ENCODE results near the gene DAP.

DAP gene

DNA sequence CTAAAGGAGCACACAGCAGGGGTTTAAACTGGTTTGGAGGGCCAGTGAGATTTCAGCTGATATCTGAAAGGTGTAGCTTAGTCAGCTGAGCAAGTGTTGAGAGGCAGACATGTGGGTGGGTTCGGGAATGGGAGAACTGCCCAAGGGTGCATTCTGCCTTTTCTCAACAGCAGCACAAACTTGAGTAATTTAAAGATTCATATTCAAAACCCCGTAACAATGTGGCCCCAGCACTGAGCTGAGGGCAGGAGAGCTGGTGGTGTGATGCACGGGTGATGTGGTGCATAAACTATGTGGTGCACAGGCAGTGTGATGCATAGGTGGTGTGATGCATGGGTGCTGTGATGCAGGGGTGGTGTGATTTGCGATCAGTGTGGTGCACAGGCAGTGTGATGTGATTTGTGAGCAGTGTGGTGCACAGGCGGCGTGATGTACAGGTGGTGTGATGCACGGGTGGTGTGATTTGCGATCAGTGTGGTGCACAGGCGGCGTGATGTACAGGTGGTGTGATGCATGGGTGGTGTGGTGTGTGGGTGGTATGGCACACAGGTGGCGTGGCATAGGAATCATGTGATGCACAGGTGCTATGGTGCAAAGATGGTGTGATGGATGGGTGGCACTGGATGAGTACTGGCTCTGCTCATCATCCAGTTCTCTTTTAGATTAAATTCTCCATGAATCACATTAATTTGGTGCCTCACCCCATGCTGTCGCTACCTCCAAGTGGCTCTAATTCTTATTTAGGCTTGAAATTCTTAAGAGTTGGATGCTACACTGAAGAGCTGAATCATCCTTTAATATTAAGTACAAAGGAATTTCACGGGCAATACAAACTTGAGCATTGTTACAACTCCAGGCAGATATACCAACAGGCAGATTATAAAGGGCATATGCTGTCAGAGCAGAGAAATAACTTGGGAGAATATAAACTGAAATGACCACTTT lies 53.6 kb downstream of the DAP start:
- Histone ChIP-seq H2BK15ac (replicated peaks; ENCODE audit: low read depth) (no peak overlapping the region), H3K23ac (ENCODE audit: low read length) (no peak overlapping the region), H3K79me2 (ENCODE audit: control insufficient read depth, insufficient read depth, low read length) (no peaks in the 10 kb centered on the region), H4K8ac (ENCODE audit: low read depth, low read length) (no peak overlapping the region), H3K4ac (ENCODE audit: low read depth, low read length) (no peak overlapping the region), H2AK5ac (ENCODE audit: low read length) (no peak overlapping the region), H4K5ac (ENCODE audit: low read length) (no peak overlapping the region), H3K9ac (ENCODE audit: low read length) (no peak overlapping the region), H3K36me3 (ENCODE audit: control insufficient read depth, insufficient read depth, low read length) (no peaks in the 10 kb centered on the region), H2BK5ac (ENCODE audit: low read length) (no peak overlapping the region), H3K56ac (ENCODE audit: low read length) (no peak overlapping the region), H2BK120ac (ENCODE audit: low read depth, low read length) (no peak overlapping the region), H3K79me1 (ENCODE audit: low read length) (no peaks in the 10 kb centered on the region), H3K18ac (ENCODE audit: low read length) (no peak overlapping the region), H3K27me3 (ENCODE audit: insufficient read depth, low read length, poor library complexity) (no peaks in the 10 kb centered on the region), H3K4me3 (ENCODE audit: low read length) (no peak overlapping the region), H3K4me2 (ENCODE audit: low read length) (no peak overlapping the region), H3K27ac (ENCODE audit: low read depth, low read length) (no peak overlapping the region), H3K4me1 (ENCODE audit: control insufficient read depth, low read depth, low read length) (peaks cover 7% of the 10 kb centered on the region)
- no CpG with 5 or more reads among the region's 13 CpGs for WGBS (ENCODE audit: extremely low coverage, insufficient coverage, low lambda C conversion rate)
- no peak for DNase-seq

DNA sequence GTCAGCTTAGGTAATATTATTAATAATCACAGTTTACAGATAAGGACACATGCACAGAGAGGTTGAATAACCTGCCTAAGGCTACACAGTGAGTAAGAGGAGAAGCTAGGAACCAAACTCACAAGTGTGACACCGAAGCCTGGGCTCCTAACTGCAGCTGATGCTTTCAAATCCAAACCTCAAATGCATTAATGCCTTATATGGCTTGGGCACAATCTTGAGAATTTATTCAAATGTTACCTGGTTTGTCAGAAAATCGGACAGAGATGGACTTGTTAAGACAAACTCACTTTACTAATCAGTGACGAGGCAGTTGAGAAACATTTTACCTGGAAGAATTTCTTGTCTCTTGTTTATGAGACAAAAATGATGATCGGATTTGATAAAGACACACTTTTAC lies 54.7 kb downstream of the DAP start:
- Histone ChIP-seq H2BK5ac (ENCODE audit: low read length) (no peak overlapping the region), H3K4me2 (ENCODE audit: low read length) (no peak overlapping the region), H3K9ac (ENCODE audit: low read length) (no peak overlapping the region), H3K36me3 (ENCODE audit: control insufficient read depth, insufficient read depth, low read length) (no peaks in the 10 kb centered on the region), H3K4ac (ENCODE audit: low read depth, low read length) (no peak overlapping the region), H3K56ac (ENCODE audit: low read length) (no peak overlapping the region), H4K5ac (ENCODE audit: low read length) (no peak overlapping the region), H3K27me3 (ENCODE audit: insufficient read depth, low read length, poor library complexity) (no peaks in the 10 kb centered on the region), H2BK120ac (ENCODE audit: low read depth, low read length) (no peak overlapping the region), H3K4me1 (ENCODE audit: control insufficient read depth, low read depth, low read length) (peaks cover 7% of the 10 kb centered on the region), H3K23ac (ENCODE audit: low read length) (no peak overlapping the region), H3K27ac (ENCODE audit: low read depth, low read length) (no peak overlapping the region), H3K4me3 (ENCODE audit: low read length) (no peak overlapping the region), H4K8ac (ENCODE audit: low read depth, low read length) (no peak overlapping the region), H3K18ac (ENCODE audit: low read length) (no peak overlapping the region), H3K79me1 (ENCODE audit: low read length) (no peaks in the 10 kb centered on the region), H2AK5ac (ENCODE audit: low read length) (no peak overlapping the region), H3K79me2 (ENCODE audit: control insufficient read depth, insufficient read depth, low read length) (no peaks in the 10 kb centered on the region), H2BK15ac (replicated peaks; ENCODE audit: low read depth) (no peak overlapping the region)
- no CpG with 5 or more reads among the region's 4 CpGs for WGBS (ENCODE audit: extremely low coverage, insufficient coverage, low lambda C conversion rate)
- no peak for DNase-seq

DNA sequence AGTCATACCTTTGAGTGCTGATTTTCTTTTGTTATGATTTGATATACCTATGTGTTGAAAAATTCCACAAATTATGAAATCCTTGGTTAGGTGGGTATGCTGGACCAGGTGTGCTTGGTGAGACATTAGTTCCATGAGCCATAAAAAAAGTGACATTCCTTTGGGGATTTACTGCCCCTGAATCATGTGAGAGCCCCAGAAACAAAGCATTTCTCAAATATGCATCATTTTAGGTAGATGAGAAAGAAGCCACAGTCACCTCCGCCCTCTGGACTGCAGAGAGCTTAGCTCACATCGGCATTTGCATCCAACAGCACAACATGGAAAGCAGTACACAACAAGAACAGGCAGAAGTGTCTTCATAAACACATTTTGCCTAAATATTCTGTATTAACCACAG lies 55.3 kb downstream of the DAP start:
- WGBS (ENCODE audit: extremely low coverage, insufficient coverage, low lambda C conversion rate) = no CpG with 5 or more reads among the region's 2 CpGs

GRCh38 chr5:10704949-10705621 lies 55.9 kb downstream of the DAP start:
- Histone ChIP-seq H2BK15ac (replicated peaks; ENCODE audit: low read depth) (no peak overlapping the region), H3K56ac (ENCODE audit: low read length) (no peak overlapping the region), H3K23ac (ENCODE audit: low read length) (no peak overlapping the region), H3K27me3 (ENCODE audit: insufficient read depth, low read length, poor library complexity) (no peaks in the 10 kb centered on the region), H3K4me1 (ENCODE audit: control insufficient read depth, low read depth, low read length) (peaks cover 7% of the 10 kb centered on the region), H4K8ac (ENCODE audit: low read depth, low read length) (no peak overlapping the region), H4K5ac (ENCODE audit: low read length) (no peak overlapping the region), H3K79me2 (ENCODE audit: control insufficient read depth, insufficient read depth, low read length) (no peaks in the 10 kb centered on the region), H3K4me2 (ENCODE audit: low read length) (no peak overlapping the region), H2BK5ac (ENCODE audit: low read length) (no peak overlapping the region), H3K4ac (ENCODE audit: low read depth, low read length) (no peak overlapping the region), H2AK5ac (ENCODE audit: low read length) (no peak overlapping the region), H3K79me1 (ENCODE audit: low read length) (no peaks in the 10 kb centered on the region), H3K9ac (ENCODE audit: low read length) (no peak overlapping the region), H3K36me3 (ENCODE audit: control insufficient read depth, insufficient read depth, low read length) (no peaks in the 10 kb centered on the region), H2BK120ac (ENCODE audit: low read depth, low read length) (no peak overlapping the region), H3K18ac (ENCODE audit: low read length) (no peak overlapping the region), H3K27ac (ENCODE audit: low read depth, low read length) (no peak overlapping the region), H3K4me3 (ENCODE audit: low read length) (no peak overlapping the region)
- no CpG with 5 or more reads among the region's 10 CpGs for WGBS (ENCODE audit: extremely low coverage, insufficient coverage, low lambda C conversion rate)
- peak; percentile 58 for DNase-seq

More for the DNA sequence above, 55.3 kb downstream of the DAP start:
- H2BK5ac ChIP-seq (ENCODE audit: low read length) = no peak overlapping the region
- H3K18ac ChIP-seq (ENCODE audit: low read length) = no peak overlapping the region
- H4K5ac ChIP-seq (ENCODE audit: low read length) = no peak overlapping the region
- H2BK120ac ChIP-seq (ENCODE audit: low read depth, low read length) = no peak overlapping the region
- no peak overlapping the region for H2AK5ac ChIP-seq (ENCODE audit: low read length)
- H3K4me2 ChIP-seq (ENCODE audit: low read length) = no peak overlapping the region
- H3K79me2 ChIP-seq (ENCODE audit: control insufficient read depth, insufficient read depth, low read length) = no peaks in the 10 kb centered on the region
- no peak overlapping the region for H3K9ac ChIP-seq (ENCODE audit: low read length)
- H4K8ac ChIP-seq (ENCODE audit: low read depth, low read length) = no peak overlapping the region
- no peak overlapping the region for H3K27ac ChIP-seq (ENCODE audit: low read depth, low read length)
- no peak overlapping the region for H2BK15ac ChIP-seq (replicated peaks; ENCODE audit: low read depth)
- no peaks in the 10 kb centered on the region for H3K36me3 ChIP-seq (ENCODE audit: control insufficient read depth, insufficient read depth, low read length)
- H3K4me1 ChIP-seq (ENCODE audit: control insufficient read depth, low read depth, low read length) = peaks cover 7% of the 10 kb centered on the region
- H3K56ac ChIP-seq (ENCODE audit: low read length) = no peak overlapping the region
- no peaks in the 10 kb centered on the region for H3K27me3 ChIP-seq (ENCODE audit: insufficient read depth, low read length, poor library complexity)
- H3K23ac ChIP-seq (ENCODE audit: low read length) = no peak overlapping the region
- H3K79me1 ChIP-seq (ENCODE audit: low read length) = no peaks in the 10 kb centered on the region
- DNase-seq = no peak
- no peak overlapping the region for H3K4me3 ChIP-seq (ENCODE audit: low read length)
- no peak overlapping the region for H3K4ac ChIP-seq (ENCODE audit: low read depth, low read length)

GRCh38 chr5:10703676-10704075 lies 57.4 kb downstream of the DAP start:
- Histone ChIP-seq H4K5ac (ENCODE audit: low read length) (no peak overlapping the region), H3K36me3 (ENCODE audit: control insufficient read depth, insufficient read depth, low read length) (no peaks in the 10 kb centered on the region), H3K27ac (ENCODE audit: low read depth, low read length) (no peak overlapping the region), H3K4me1 (ENCODE audit: control insufficient read depth, low read depth, low read length) (peaks cover 7% of the 10 kb centered on the region), H3K56ac (ENCODE audit: low read length) (no peak overlapping the region), H3K79me1 (ENCODE audit: low read length) (no peaks in the 10 kb centered on the region), H3K18ac (ENCODE audit: low read length) (no peak overlapping the region), H2BK5ac (ENCODE audit: low read length) (no peak overlapping the region), H4K8ac (ENCODE audit: low read depth, low read length) (no peak overlapping the region), H3K4me2 (ENCODE audit: low read length) (no peak overlapping the region), H3K4ac (ENCODE audit: low read depth, low read length) (no peak overlapping the region), H2BK120ac (ENCODE audit: low read depth, low read length) (no peak overlapping the region), H3K9ac (ENCODE audit: low read length) (no peak overlapping the region), H3K4me3 (ENCODE audit: low read length) (no peak overlapping the region), H3K23ac (ENCODE audit: low read length) (no peak overlapping the region), H3K79me2 (ENCODE audit: control insufficient read depth, insufficient read depth, low read length) (no peaks in the 10 kb centered on the region), H2AK5ac (ENCODE audit: low read length) (no peak overlapping the region), H3K27me3 (ENCODE audit: insufficient read depth, low read length, poor library complexity) (no peaks in the 10 kb centered on the region), H2BK15ac (replicated peaks; ENCODE audit: low read depth) (no peak overlapping the region)
- no CpG with 5 or more reads among the region's 5 CpGs for WGBS (ENCODE audit: extremely low coverage, insufficient coverage, low lambda C conversion rate)
- DNase-seq = no peak

Data from mesendoderm (in vitro differentiated cells).